Mammary epithelial cell (primary cell): ENCODE results near the gene CYB561.

Source experiments
- EZH2 ChIP-seq: IDR thresholded peaks from 2 replicates; pipeline ENCODE4 v1.6.1; 2012; ENCODE audit warnings: low read length, inconsistent platforms, borderline replicate concordance
- TF ChIP-seq, protein P1 (sequence below), 2 donors: IDR thresholded peaks in 1 of 2; conservative IDR thresholded peaks in 1 of 2; 2 replicates each; pipeline ENCODE4 v1.5.1; 2011 to 2012; ENCODE audit warnings: inconsistent platforms in 2 of 2, low read length in 2 of 2, mild to moderate bottlenecking in 2 of 2, control low read depth in 1 of 2, low read depth in 1 of 2; ENCODE audit not compliant: insufficient read depth in 1 of 2; ENCODE audit errors: extremely low read depth in 1 of 2

GRCh38 chr17:63451150-63451549, 5.0 kb upstream of the CYB561 start:
- TF ChIP-seq, protein P1, sequence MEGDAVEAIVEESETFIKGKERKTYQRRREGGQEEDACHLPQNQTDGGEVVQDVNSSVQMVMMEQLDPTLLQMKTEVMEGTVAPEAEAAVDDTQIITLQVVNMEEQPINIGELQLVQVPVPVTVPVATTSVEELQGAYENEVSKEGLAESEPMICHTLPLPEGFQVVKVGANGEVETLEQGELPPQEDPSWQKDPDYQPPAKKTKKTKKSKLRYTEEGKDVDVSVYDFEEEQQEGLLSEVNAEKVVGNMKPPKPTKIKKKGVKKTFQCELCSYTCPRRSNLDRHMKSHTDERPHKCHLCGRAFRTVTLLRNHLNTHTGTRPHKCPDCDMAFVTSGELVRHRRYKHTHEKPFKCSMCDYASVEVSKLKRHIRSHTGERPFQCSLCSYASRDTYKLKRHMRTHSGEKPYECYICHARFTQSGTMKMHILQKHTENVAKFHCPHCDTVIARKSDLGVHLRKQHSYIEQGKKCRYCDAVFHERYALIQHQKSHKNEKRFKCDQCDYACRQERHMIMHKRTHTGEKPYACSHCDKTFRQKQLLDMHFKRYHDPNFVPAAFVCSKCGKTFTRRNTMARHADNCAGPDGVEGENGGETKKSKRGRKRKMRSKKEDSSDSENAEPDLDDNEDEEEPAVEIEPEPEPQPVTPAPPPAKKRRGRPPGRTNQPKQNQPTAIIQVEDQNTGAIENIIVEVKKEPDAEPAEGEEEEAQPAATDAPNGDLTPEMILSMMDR (conservative IDR thresholded peaks at IDR 0.05 in 1 of 2, IDR thresholded peaks at IDR 0.05 in 1 of 2; ENCODE audit: extremely low read depth in 1 of 2, insufficient read depth in 1 of 2, low read depth in 1 of 2, low read length in 2 of 2), result no peak
- no peak for TF ChIP-seq EZH2
